Heart right ventricle (tissue), 16 donors: ENCODE results near the gene COL4A2. TPM values are rescaled to one million over a fixed set of nuclear protein-coding genes. Genes with fewer than 3 reads are reported as not detected.

ENCODE experiments used
- ATAC-seq, 8 donors: fragments of 200-7000 bp; cut with Tn5 transposase; one replicate each; pipeline ENCODE4 v1.9.1; 2020; ENCODE audit warnings: mild to moderate bottlenecking in 8 of 8, moderate library complexity in 8 of 8, moderate number of reproducible peaks in 1 of 8
- DNase-seq, 2 donors: peaks; one replicate each; pipeline ENCODE4 v3.0.0-alpha.2; 2020
- H3K27ac ChIP-seq, 10 donors: fragments of 200-600 bp; sonication (generic) in 2 of 10; one replicate each; pipeline versions ENCODE4 v1.5.0 to v1.8.0; 2020 to 2022; ENCODE audit warnings: mild to moderate bottlenecking in 3 of 10
- H3K27me3 ChIP-seq, 7 donors: fragments of 200-600 bp; one replicate each; pipeline ENCODE4 v1.8.0; 2021 to 2022; ENCODE audit warnings: mild to moderate bottlenecking in 2 of 7
- H3K36me3 ChIP-seq, 9 donors: fragments of 200-600 bp; sonication (generic) in 1 of 9; one replicate each; pipeline versions ENCODE4 v1.5.0 to v1.8.0; 2020 to 2022; ENCODE audit warnings: mild to moderate bottlenecking in 2 of 9
- H3K4me1 ChIP-seq, 9 donors: fragments of 200-600 bp; sonication (generic) in 1 of 9; one replicate each; pipeline versions ENCODE4 v1.5.0 to v1.8.0; 2020 to 2022; ENCODE audit warnings: mild to moderate bottlenecking in 4 of 9
- H3K4me3 ChIP-seq, 10 donors: fragments of 200-600 bp; sonication (generic) in 2 of 10; one replicate each; pipeline versions ENCODE4 v1.5.0 to v1.8.0; 2020 to 2022; ENCODE audit warnings: mild to moderate bottlenecking in 7 of 10, moderate library complexity in 2 of 10
- H3K9me3 ChIP-seq, 11 donors: fragments of 200-600 bp in 10 of 11; sonication (generic) in 2 of 11; one replicate each; pipeline versions ENCODE4 v1.5.0 to v1.8.0; 2013 to 2022; ENCODE audit warnings: mild to moderate bottlenecking in 2 of 11, control low read depth in 1 of 11, moderate library complexity in 1 of 11
- CTCF ChIP-seq, 9 donors: fragments of 200-600 bp; sonication (generic) in 2 of 9; IDR thresholded peaks; one replicate each; pipeline versions ENCODE4 v1.5.0 to v1.8.0; 2021 to 2022; ENCODE audit warnings: antibody characterized with exemption in 9 of 9, mild to moderate bottlenecking in 5 of 9, moderate library complexity in 1 of 9
- WGBS, 2 donors: extraction: QIAGEN DNeasy Blood & Tissue Kit; methylation state at CpG; one replicate each; pipeline ENCODE4 v1.1.7; 2013; ENCODE audit warnings: inconsistent platforms in 1 of 2; 5-methylcytosine and 5-hydroxymethylcytosine counted together
- intact Hi-C, 10 donors: fragments of 100-400 bp; cut with DNase I; formaldehyde crosslinking; loops; one replicate each; pipeline versions ENCODE4 v1.11.1 to v1.14.2; 2022
- polyA plus RNA-seq, 2 donors: library from polyadenylated mRNA; stranded (reverse); fragments of 200-250 nt; gene quantifications; one replicate each; pipeline ENCODE4 v1.2.3, GENCODE V29; 2013
- total RNA-seq, 10 donors: library from RNA; stranded (reverse); fragmentation: NEBNext Ultra II Directional in 3 of 10; extraction: Animal tissue kit (Norgen Biotek cat#: 25700) in 3 of 10; gene quantifications; one replicate each; pipeline versions ENCODE4 v1.2.1 to v1.2.4, GENCODE V29; 2021 to 2023
- donor health status: Arrhythmogenic right ventricular cardiomyopathy.
- donor health status: ischemic (EF 13 %, LVEDD 7.1; RV severe dilation, severe dysfunction).
- donor health status: healthy with polysubstance abuse.
- donor health status: DM: no; HTN: yes; CAD: no.
- donor health status: DM: no; HTN: no; CAD: no.
- donor health status: ischemic (EF 25% LVEDD 6.9; RV normal size, moderate dysfunction).
- donor health status: ischemic (EF 25% LVEDD 5.7; RV mildly dilated, moderate dysfunction).
- donor health status: healthy.
- donor health status: DM: yes; HTN: yes; CAD: no.
- donor health status: Ischemic cardiomyopathy.
- donor health status: ischemic (EF 35%, LVEDD 5.7; RV mildly dilated, moderate dysfunction).
- donor health status: nonischemic (EF 11% LVEDD 7.7; RV severe dilation, severe dysfunction).
- donor health status: DM: yes; HTN: yes; CAD: no.
- donor health status: PGD.
- donor health status: ischemic (EF 29% LVEDD 5.4; RV normal size, mild dysfunction).
- donor health status: nonischemic (EF 23%, LVEDD 6.1; RV moderate dilation, normal function).

Gene COL4A2
- total and polyA plus RNA-seq, 12 donors: 81.7 to 301 (median 128) TPM

- intact Hi-C loops: loop anchor here in 2 of 10 donors (5.0 kb wide), 2 partner anchors 33 to 38 kb away; no protein-coding TSS in a partner anchor
- H3K4me1 ChIP-seq: peaks cover 21 to 96% (median 91%) of the 10 kb centered on the region in 9 donors
- no peak for ATAC-seq
- TF ChIP-seq CTCF (IDR thresholded peaks at IDR 0.05): no peak
- no peaks in the 10 kb centered on the region for H3K9me3 ChIP-seq
- WGBS, 2 donors: 76 to 79% methylated on average over 10 of the region's 10 CpGs
- H3K27me3 ChIP-seq: no peaks in the 10 kb centered on the region
- H3K36me3 ChIP-seq: peaks cover 0 to 6% (median 0%) of the 10 kb centered on the region in 9 donors
- H3K4me3 ChIP-seq: no peak overlapping the region
- peak overlapping the region in 6 of 10 donors; percentile 5 to 77 (median 32) for H3K27ac ChIP-seq
- no peak for DNase-seq
These were observed 67.6 kb downstream of the COL4A2 start for GRCh38 chr13:110374431-110375370.

GRCh38 chr13:110376120-110376519, 69.0 kb downstream of the COL4A2 start:
- H3K4me1 ChIP-seq: peaks cover 24 to 97% (median 91%) of the 10 kb centered on the region in 9 donors
- intact Hi-C loops: loop anchor here in 1 of 10 donors (5.0 kb wide), 1 partner anchor 36 kb away; no protein-coding TSS in a partner anchor
- H3K9me3 ChIP-seq: no peaks in the 10 kb centered on the region
- 23 to 33% methylated on average over 5 of the region's 5 CpGs for WGBS, 2 donors
- H3K27me3 ChIP-seq: no peaks in the 10 kb centered on the region
- peak overlapping the region in 8 of 10 donors; percentile 31 to 77 (median 53) for H3K27ac ChIP-seq
- H3K4me3 ChIP-seq: no peak overlapping the region
- DNase-seq (no peak), ATAC-seq (peak in 5 of 8 donors; percentile 43 to 71 (median 64))
- no peak for TF ChIP-seq CTCF (IDR thresholded peaks at IDR 0.05)
- peaks cover 0 to 6% (median 0%) of the 10 kb centered on the region in 9 donors for H3K36me3 ChIP-seq

- H3K4me3 ChIP-seq: no peak overlapping the region
- peak in 2 of 8 donors; percentile 7 to 21 for ATAC-seq
- no peak for TF ChIP-seq CTCF (IDR thresholded peaks at IDR 0.05)
- intact Hi-C loops: loop anchor here in 1 of 10 donors (5.0 kb wide), 1 partner anchor 35 kb away; no protein-coding TSS in a partner anchor
- H3K27ac ChIP-seq: peak overlapping the region in 8 of 10 donors; percentile 23 to 77 (median 54)
- peaks cover 0 to 12% (median 0%) of the 10 kb centered on the region in 9 donors for H3K36me3 ChIP-seq
- 42 to 49% methylated on average over 6 of the region's 6 CpGs for WGBS, 2 donors
- no peaks in the 10 kb centered on the region for H3K9me3 ChIP-seq
- no peak for DNase-seq
- peaks cover 15 to 97% (median 86%) of the 10 kb centered on the region in 9 donors for H3K4me1 ChIP-seq
- no peaks in the 10 kb centered on the region for H3K27me3 ChIP-seq
These were observed 70.2 kb downstream of the COL4A2 start for GRCh38 chr13:110377178-110377825.

- no peaks in the 10 kb centered on the region for H3K9me3 ChIP-seq
- no peaks in the 10 kb centered on the region for H3K27me3 ChIP-seq
- ATAC-seq (no peak), DNase-seq (no peak)
- H3K27ac ChIP-seq: peak overlapping the region in 8 of 10 donors; percentile 23 to 77 (median 46)
- intact Hi-C loops: loop anchor here in 1 of 10 donors (5.0 kb wide), 1 partner anchor 34 kb away; no protein-coding TSS in a partner anchor
- H3K36me3 ChIP-seq: peaks cover 0 to 12% (median 0%) of the 10 kb centered on the region in 9 donors
- 40 to 56% methylated on average over 5 of the region's 5 CpGs for WGBS, 2 donors
- H3K4me3 ChIP-seq: no peak overlapping the region
- TF ChIP-seq CTCF (IDR thresholded peaks at IDR 0.05): no peak
- peaks cover 10 to 97% (median 83%) of the 10 kb centered on the region in 9 donors for H3K4me1 ChIP-seq
These were observed 70.7 kb downstream of the COL4A2 start for GRCh38 chr13:110377826-110378201.
